Neuronal stem cell (in vitro differentiated cells): Measurements from ENCODE around the gene TMEM42.
A peak's percentile ranks its signal among the peaks of the same experiment; 100 is the strongest.

Experiments
- DNase-seq: peaks from one replicate; pipeline ENCODE4 v3.0.0-alpha.2; 2013; ENCODE audit warnings: low spot score
- H2AFZ ChIP-seq: one replicate; pipeline ENCODE4 v1.6.1; 2013; ENCODE audit warnings: mild to moderate bottlenecking, low read length, inconsistent platforms
- H2AK5ac ChIP-seq: 2 replicates; pipeline ENCODE4 v1.6.1; 2013; ENCODE audit warnings: low read depth, mild to moderate bottlenecking, inconsistent platforms, low read length, moderate library complexity, mixed read lengths
- H2BK120ac ChIP-seq: 2 replicates; pipeline ENCODE4 v1.6.1; 2013; ENCODE audit warnings: low read depth, mild to moderate bottlenecking, inconsistent platforms, low read length, moderate library complexity, mixed read lengths
- H2BK12ac ChIP-seq: one replicate; pipeline ENCODE4 v1.6.1; 2013; ENCODE audit warnings: low read length, inconsistent platforms
- H2BK15ac ChIP-seq: 2 replicates; pipeline ENCODE4 v1.6.1; 2013; ENCODE audit warnings: mild to moderate bottlenecking, low read length, inconsistent platforms, mixed read lengths
- H2BK5ac ChIP-seq: one replicate; pipeline ENCODE4 v1.6.1; 2013; ENCODE audit warnings: inconsistent platforms, mild to moderate bottlenecking, low read length, moderate library complexity
- H3K14ac ChIP-seq: one replicate; pipeline ENCODE4 v1.6.1; 2013; ENCODE audit warnings: low read length, inconsistent platforms
- H3K18ac ChIP-seq: 2 replicates; pipeline ENCODE4 v1.6.1; 2013; ENCODE audit warnings: low read length, inconsistent platforms
- H3K23ac ChIP-seq: 2 replicates; pipeline ENCODE4 v1.6.1; 2013; ENCODE audit warnings: low read depth, mild to moderate bottlenecking, mixed read lengths, low read length, inconsistent platforms; ENCODE audit not compliant: poor library complexity
- H3K27ac ChIP-seq: replicated peaks from 3 replicates; pipeline ENCODE4 v1.5.1; 2013; ENCODE audit warnings: low read length, inconsistent platforms
- H3K27me3 ChIP-seq, 3 experiments: 2 replicates each; pipeline ENCODE4 v1.6.1; 2013; ENCODE audit warnings: low read length in 3 of 3, mild to moderate bottlenecking in 2 of 3, inconsistent platforms in 1 of 3, low read depth in 1 of 3, mixed read lengths in 1 of 3, moderate library complexity in 1 of 3; ENCODE audit not compliant: control insufficient read depth in 3 of 3, insufficient read depth in 3 of 3
- H3K36me3 ChIP-seq, 2 donors: replicated peaks in 1 of 2; 2 replicates each; pipeline ENCODE4 v1.6.1; 2013; ENCODE audit warnings: low read length in 2 of 2; ENCODE audit not compliant: control insufficient read depth in 2 of 2, insufficient read depth in 2 of 2
- H3K4ac ChIP-seq: 2 replicates; pipeline ENCODE4 v1.6.1; 2013; ENCODE audit warnings: inconsistent platforms, mild to moderate bottlenecking, low read length, moderate library complexity
- H3K4me1 ChIP-seq, 2 donors: 1 replicate in 1 of 2; 2 replicates in 1 of 2; pipeline ENCODE4 v1.6.1; 2013; ENCODE audit warnings: low read length in 2 of 2, low read depth in 1 of 2; ENCODE audit not compliant: control insufficient read depth in 2 of 2, insufficient read depth in 1 of 2
- H3K4me2 ChIP-seq: one replicate; pipeline ENCODE4 v1.6.1; 2013; ENCODE audit warnings: mild to moderate bottlenecking, low read length, inconsistent platforms; ENCODE audit not compliant: insufficient read depth, poor library complexity, severe bottlenecking
- H3K4me3 ChIP-seq, 2 donors: 2 replicates each; pipeline ENCODE4 v1.5.1; 2013; ENCODE audit warnings: low read length in 2 of 2, mild to moderate bottlenecking in 2 of 2, inconsistent platforms in 1 of 2, moderate library complexity in 1 of 2
- H3K79me1 ChIP-seq: one replicate; pipeline ENCODE4 v1.6.1; 2013; ENCODE audit warnings: low read depth, mild to moderate bottlenecking, inconsistent platforms, low read length, moderate library complexity
- H3K9ac ChIP-seq: one replicate; pipeline ENCODE4 v1.6.1; 2013; ENCODE audit warnings: mild to moderate bottlenecking, low read depth, low read length, inconsistent platforms; ENCODE audit not compliant: poor library complexity
- H3K9me3 ChIP-seq, 2 donors: replicated peaks in 1 of 2; 2 replicates each; pipeline versions ENCODE3 to v1.6.1; 2013; ENCODE audit warnings: low read length in 2 of 2, mild to moderate bottlenecking in 2 of 2, inconsistent platforms in 1 of 2, low read depth in 1 of 2, mixed read lengths in 1 of 2, moderate library complexity in 1 of 2; ENCODE audit not compliant: control insufficient read depth in 2 of 2, insufficient read depth in 1 of 2
- H4K8ac ChIP-seq: one replicate; pipeline ENCODE4 v1.6.1; 2013; ENCODE audit warnings: low read depth, mild to moderate bottlenecking, inconsistent platforms, low read length, moderate library complexity
- H4K91ac ChIP-seq: one replicate; pipeline ENCODE4 v1.6.1; 2013; ENCODE audit warnings: low read length, low read depth, mild to moderate bottlenecking, inconsistent platforms; ENCODE audit not compliant: poor library complexity
- WGBS, 2 donors: extraction: QIAGEN DNeasy Blood & Tissue Kit; methylation state at CpG; one replicate each; pipeline ENCODE4 v1.1.7; 2013; ENCODE audit warnings: missing lambda C conversion rate in 2 of 2, mixed read lengths in 1 of 2; ENCODE audit not compliant: insufficient read length in 2 of 2, insufficient replicate concordance in 1 of 2; ENCODE audit errors: extremely low coverage in 2 of 2; 5-methylcytosine and 5-hydroxymethylcytosine counted together

TMEM42 gene

GRCh38 chr3:44883213-44883955 is 21.7 kb downstream of the TMEM42 start:
- Histone ChIP-seq H2BK120ac (no peak overlapping the region), H4K91ac (no peak overlapping the region), H3K14ac (no peak overlapping the region), H3K27me3 (peaks cover 0 to 5% (median 0%) of the 10 kb centered on the region in 3 experiments), H2BK12ac (no peak overlapping the region), H3K23ac (no peak overlapping the region), H3K18ac (no peak overlapping the region), H3K9ac (no peak overlapping the region), H2BK15ac (no peak overlapping the region), H3K4me1 (no peaks in the 10 kb centered on the region), H3K4me3 (no peak overlapping the region), H3K9me3 (no peaks in the 10 kb centered on the region), H3K27ac (no peak overlapping the region), H3K4ac (no peak overlapping the region), H3K36me3 (no peaks in the 10 kb centered on the region), H4K8ac (peak overlapping the region; percentile 19), H3K79me1 (no peaks in the 10 kb centered on the region), H3K4me2 (no peak overlapping the region), H2AFZ (no peak overlapping the region), H2BK5ac (no peak overlapping the region), H2AK5ac (no peak overlapping the region)
- no peak for DNase-seq
- no CpG with 5 or more reads among the region's 5 CpGs for WGBS, 2 donors

- H3K9ac ChIP-seq = no peak overlapping the region
- no peak overlapping the region for H4K91ac ChIP-seq
- H3K36me3 ChIP-seq = no peaks in the 10 kb centered on the region
- no peak overlapping the region for H3K4me3 ChIP-seq
- H2BK12ac ChIP-seq = no peak overlapping the region
- no peak overlapping the region for H3K27ac ChIP-seq
- no peak overlapping the region for H3K23ac ChIP-seq
- H3K27me3 ChIP-seq = peaks cover 0 to 5% (median 0%) of the 10 kb centered on the region in 3 experiments
- no peak overlapping the region for H3K18ac ChIP-seq
- H3K4ac ChIP-seq = no peak overlapping the region
- no peak for DNase-seq
- H2BK120ac ChIP-seq = no peak overlapping the region
- no peak overlapping the region for H2BK5ac ChIP-seq
- H2AFZ ChIP-seq = no peak overlapping the region
- WGBS, 2 donors = no CpG with 5 or more reads among the region's 4 CpGs
- H3K9me3 ChIP-seq = no peaks in the 10 kb centered on the region
- H2BK15ac ChIP-seq = no peak overlapping the region
- H3K79me1 ChIP-seq = no peaks in the 10 kb centered on the region
- H3K4me1 ChIP-seq = no peaks in the 10 kb centered on the region
- H2AK5ac ChIP-seq = no peak overlapping the region
- H4K8ac ChIP-seq = no peak overlapping the region
- H3K14ac ChIP-seq = no peak overlapping the region
- no peak overlapping the region for H3K4me2 ChIP-seq
Observed at GRCh38 chr3:44883999-44884431, 22.3 kb downstream of the TMEM42 start.

- Histone ChIP-seq H2AFZ (no peak overlapping the region), H3K4me2 (no peak overlapping the region), H3K9ac (no peak overlapping the region), H3K79me1 (no peaks in the 10 kb centered on the region), H3K36me3 (no peaks in the 10 kb centered on the region), H2BK120ac (no peak overlapping the region), H2BK5ac (no peak overlapping the region), H3K14ac (no peak overlapping the region), H4K8ac (no peak overlapping the region), H3K27me3 (peaks cover 0 to 5% (median 0%) of the 10 kb centered on the region in 3 experiments), H3K9me3 (no peaks in the 10 kb centered on the region), H2BK15ac (no peak overlapping the region), H3K4me1 (no peaks in the 10 kb centered on the region), H3K4ac (no peak overlapping the region), H3K4me3 (no peak overlapping the region), H3K23ac (peak overlapping the region; percentile 10), H3K27ac (no peak overlapping the region), H3K18ac (no peak overlapping the region), H2AK5ac (no peak overlapping the region), H2BK12ac (no peak overlapping the region), H4K91ac (no peak overlapping the region)
- no CpG with 5 or more reads among the region's 4 CpGs for WGBS, 2 donors
- no peak for DNase-seq
Observed at GRCh38 chr3:44885618-44886017, 23.9 kb downstream of the TMEM42 start.

- Histone ChIP-seq H3K27me3 (peaks cover 0 to 5% (median 0%) of the 10 kb centered on the region in 3 experiments), H3K14ac (peak overlapping the region; percentile 15), H2AK5ac (no peak overlapping the region)
Observed at GRCh38 chr3:44886561-44886960, 24.8 kb downstream of the TMEM42 start.

More at GRCh38 chr3:44886561-44886960, 24.8 kb downstream of the TMEM42 start:
- no peak overlapping the region for H2AFZ ChIP-seq
- H3K79me1 ChIP-seq = no peaks in the 10 kb centered on the region
- no peak overlapping the region for H3K23ac ChIP-seq
- no peaks in the 10 kb centered on the region for H3K36me3 ChIP-seq
- H2BK5ac ChIP-seq = no peak overlapping the region
- H2BK12ac ChIP-seq = no peak overlapping the region
- H3K18ac ChIP-seq = no peak overlapping the region
- H3K9me3 ChIP-seq = no peaks in the 10 kb centered on the region
- no peak overlapping the region for H3K27ac ChIP-seq
- no peak overlapping the region for H3K9ac ChIP-seq
- H3K4me3 ChIP-seq = no peak overlapping the region
- H3K4ac ChIP-seq = no peak overlapping the region
- DNase-seq = no peak
- no peak overlapping the region for H4K91ac ChIP-seq
- no peak overlapping the region for H2BK15ac ChIP-seq
- no CpG with 5 or more reads among the region's 3 CpGs for WGBS, 2 donors
- H3K4me2 ChIP-seq = no peak overlapping the region
- H4K8ac ChIP-seq = no peak overlapping the region
- no peak overlapping the region for H2BK120ac ChIP-seq
- H3K4me1 ChIP-seq = no peaks in the 10 kb centered on the region
